HG02885 (cell line): ENCODE data around the gene AIPL1.
"Not testable (repeated sequence)": the region's sequence is repeated elsewhere in the genome, so short reads cannot be mapped to it uniquely, and the experiment has no call there.

Experiments used
- ATAC-seq: cut with Tn5 transposase; IDR thresholded peaks from one replicate; pipeline ENCODE4 v1.9.1; 2021; ENCODE audit warnings: mild to moderate bottlenecking; ENCODE audit not compliant: unreplicated experiment, poor library complexity

AIPL1 gene, protein sequence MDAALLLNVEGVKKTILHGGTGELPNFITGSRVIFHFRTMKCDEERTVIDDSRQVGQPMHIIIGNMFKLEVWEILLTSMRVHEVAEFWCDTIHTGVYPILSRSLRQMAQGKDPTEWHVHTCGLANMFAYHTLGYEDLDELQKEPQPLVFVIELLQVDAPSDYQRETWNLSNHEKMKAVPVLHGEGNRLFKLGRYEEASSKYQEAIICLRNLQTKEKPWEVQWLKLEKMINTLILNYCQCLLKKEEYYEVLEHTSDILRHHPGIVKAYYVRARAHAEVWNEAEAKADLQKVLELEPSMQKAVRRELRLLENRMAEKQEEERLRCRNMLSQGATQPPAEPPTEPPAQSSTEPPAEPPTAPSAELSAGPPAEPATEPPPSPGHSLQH

DNA sequence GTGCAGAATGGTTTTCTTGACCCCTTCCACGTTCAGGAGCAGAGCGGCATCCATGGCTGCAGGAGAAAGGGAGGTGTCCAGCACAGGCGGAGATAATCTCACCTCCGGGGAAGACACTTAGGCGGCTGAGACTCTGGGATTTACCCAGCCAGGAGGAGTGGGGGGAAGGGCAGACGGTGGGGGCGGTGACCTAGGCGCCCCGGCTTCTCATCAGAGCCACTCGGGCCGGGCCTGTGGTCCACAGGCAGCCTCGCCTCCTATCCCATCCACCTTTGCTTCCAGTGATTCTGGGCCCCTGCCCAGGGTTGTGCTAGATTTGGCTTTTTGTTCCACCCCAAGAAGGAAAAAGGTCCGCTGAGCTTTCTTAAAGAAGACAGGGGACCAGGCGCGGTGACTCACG lies at the start of gene AIPL1:
Gene AIPL1, minus strand, starts transcription at position 71 of the 400 bp plus-strand sequence. Its CDS starts 17 bp downstream, at position 54.
- no peak for ATAC-seq

DNA sequence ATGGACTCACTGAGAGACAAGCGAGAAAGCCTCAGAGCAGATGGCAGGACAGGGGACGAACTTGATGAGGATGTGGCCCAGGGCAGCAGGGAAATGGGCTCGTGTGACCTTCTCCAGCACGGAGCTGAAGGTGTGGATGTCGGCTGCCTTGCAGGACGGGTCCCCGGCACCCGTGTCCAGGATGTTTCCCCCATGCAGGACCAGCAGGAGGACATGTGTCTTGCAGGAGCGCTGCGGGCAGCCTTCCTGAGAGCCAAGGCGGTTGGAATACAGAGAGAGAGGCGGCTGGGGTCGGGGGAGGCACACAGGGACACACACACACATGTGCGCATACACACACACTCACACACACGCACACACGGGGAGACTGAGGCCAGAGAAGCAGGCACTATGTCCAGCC lies 48.6 kb upstream of the AIPL1 start:
- no peak for ATAC-seq

DNA sequence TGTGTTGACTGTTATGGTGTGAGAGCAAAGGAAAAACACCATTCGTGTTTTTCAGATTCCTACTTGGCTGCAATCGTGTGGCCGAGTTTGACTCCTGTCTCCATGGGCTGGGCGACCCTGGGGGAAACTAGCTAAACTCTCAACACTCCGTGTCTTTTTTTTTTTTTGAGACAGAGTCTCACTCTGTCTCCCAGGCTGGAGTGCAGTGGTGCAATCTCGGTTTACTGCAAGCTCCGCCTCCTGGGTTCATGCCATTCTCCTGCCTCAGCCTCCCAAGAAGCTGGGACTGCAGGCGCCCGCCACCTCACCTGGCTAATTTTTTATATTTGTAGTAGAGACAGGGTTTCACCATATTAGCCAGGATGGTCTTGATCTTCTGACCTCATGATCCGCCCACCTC lies 47.9 kb upstream of the AIPL1 start:
- not testable (repeated sequence) for ATAC-seq

DNA sequence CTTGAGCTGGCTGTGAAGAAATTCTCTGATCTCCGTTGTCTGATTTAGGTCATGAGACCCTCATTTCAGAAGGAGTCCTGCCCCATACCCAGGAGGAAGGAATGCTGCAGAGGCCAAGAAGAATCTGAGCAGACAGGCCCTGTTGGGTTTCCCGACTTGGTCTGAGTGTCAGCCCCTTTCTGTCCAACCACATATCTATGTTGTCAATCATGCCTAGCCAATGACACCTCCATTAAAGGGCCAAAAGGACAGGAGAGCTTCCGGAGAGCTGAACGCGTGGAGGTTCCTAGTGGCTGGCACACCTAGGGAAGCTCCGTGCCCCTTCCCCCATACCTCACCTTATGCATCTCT lies 47.2 kb upstream of the AIPL1 start:
- ATAC-seq, result no peak

DNA sequence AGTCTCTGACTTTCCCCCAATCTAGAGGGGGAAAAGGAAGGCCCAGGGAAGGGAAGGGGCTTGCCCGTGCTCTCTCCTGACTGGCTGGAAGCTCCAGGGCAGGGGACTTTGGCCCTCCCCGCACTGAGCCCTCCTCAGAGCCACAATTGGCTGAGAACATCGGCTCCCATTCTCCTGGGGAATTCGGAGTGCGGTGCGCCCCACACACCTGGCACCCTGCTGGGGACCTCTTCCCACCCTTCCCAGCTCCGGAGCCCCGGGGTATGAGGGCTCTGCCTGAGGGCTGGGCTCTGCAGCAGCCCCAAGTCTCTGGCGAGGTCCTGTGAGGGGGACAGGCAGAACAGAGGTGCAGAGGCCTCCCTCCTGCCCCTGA lies 45.4 kb upstream of the AIPL1 start:
- ATAC-seq, result no peak

DNA sequence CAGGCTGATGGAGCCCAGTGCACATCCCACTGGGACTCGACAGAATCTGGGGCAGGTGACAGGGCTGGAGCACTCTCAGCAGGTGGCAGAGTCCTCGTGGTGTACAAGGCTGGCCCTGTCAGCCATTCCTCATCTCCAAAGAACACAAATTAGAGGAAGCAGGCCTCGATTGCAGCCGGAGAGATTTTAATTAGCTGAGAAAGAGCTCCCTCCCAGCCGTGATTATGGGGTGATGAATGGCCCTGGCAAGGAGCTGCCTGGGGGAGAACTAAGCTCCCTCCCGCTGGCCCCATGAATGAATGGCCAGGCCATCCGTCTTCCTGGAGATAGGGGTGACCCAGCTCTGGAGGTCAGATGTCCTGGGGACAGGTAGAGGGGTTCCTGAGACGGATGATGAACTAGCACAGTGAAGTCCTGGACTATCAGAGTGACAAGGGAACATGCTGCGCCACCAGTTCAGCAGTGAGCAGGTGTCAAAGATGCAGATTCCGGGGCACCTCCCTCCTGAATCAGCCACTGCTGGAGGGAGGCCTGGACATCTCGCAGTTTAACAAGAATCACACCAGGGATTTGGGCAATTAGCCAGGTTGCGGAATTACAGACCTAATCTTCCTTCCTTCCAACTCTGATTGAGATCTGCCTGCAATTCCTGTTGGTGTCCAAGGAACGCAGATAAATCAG lies 44.8 kb upstream of the AIPL1 start:
- ATAC-seq, result no peak

DNA sequence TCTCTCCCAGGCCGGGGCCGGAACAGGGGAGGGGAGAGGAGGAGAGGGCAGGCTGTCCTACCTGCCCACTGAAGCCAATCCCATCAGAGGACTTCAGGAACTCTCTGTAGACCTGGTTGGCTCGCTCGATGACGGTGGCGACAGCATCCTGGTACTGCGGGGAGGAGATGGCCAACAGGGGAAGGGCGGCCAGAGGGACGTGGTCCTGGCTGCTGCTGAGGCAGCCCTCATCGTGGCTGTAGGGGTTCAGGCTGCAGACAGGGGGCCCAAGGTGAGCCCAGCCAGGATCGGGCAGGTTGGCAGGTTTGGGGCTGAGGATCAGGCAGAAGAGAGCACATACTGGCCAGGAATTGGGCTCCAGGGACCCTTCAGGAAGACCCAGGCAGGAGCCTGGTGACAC lies 43.6 kb upstream of the AIPL1 start:
- no peak for ATAC-seq

DNA sequence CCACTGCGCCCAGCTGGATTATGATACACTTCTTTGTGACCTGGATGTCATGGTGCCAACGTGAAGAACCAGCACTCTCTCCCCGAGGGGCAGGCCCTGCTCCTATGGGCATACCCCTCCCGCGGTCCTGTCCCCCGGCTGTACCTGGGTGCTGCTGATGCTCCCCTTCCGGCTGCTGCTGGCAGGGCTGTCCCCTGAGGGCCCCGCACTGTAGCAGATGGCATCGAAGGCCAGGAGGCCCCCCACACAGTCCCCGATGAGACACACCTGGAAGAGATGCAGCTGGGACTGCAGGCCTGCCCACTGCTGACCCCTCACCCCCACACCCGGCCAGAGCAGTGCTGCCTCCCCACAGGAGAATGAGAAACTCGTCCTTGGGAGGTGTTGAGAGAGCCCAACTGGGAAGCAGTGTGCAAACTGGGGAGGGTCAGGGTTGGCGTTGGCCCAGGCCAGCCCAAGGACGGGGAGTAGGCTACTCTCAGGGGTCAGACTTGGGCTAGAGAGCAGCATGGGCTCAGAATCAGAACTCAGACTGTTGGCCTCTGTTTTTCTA lies 43.0 kb upstream of the AIPL1 start:
- ATAC-seq, result no peak

DNA sequence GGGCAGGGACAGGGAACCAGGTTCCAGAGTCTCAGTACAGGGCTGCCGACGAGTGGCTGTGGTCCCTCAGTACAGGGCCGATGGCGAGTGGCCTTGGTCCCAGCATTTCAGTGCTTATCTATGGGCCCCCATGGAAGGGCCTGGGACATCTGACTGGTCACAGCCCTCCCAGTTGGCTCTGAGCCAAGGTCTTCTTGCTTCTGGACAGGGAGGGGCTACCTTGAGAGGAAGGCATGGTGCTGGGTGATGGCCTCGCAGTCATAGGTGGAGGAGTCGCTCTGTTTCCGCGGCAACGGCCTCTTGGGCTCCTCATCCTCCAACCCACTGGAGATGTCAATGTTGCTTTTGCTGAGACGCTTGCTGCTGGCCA lies 41.9 kb upstream of the AIPL1 start:
- ATAC-seq, result no peak

DNA sequence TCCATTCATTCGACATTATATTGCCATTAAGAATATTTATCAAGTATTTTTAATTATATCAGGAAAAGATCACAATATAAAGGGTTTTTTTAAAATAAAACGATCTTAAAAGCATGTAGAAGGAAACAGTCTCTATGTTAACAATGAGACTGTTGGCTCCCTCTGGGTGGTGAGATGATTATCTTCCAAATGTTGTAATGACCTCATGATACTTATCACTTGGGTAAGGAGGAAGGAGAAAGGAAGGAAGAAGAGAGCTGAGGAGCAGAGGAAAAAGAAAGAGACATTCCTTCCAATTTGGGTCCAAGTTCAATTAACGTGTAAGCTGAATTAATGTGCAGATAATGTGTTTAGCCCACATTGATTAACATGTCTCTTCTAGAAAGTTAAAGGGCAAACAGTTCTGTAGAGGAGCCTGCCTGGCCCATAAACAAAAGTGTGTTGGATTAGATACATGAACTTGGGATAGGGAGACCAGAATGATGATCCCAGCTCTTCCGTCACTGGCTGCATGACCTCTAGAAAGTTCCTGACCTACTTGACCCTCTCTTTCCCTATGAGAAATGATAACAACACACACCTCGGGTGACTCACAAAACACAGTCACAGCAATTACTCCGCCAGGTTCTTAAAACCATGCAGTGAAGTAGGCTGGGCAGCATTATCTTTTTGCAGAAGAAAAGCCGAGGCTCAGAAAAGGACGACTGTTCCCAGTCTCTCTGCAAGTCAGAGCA lies 41.3 kb upstream of the AIPL1 start:
- ATAC-seq, result no peak

DNA sequence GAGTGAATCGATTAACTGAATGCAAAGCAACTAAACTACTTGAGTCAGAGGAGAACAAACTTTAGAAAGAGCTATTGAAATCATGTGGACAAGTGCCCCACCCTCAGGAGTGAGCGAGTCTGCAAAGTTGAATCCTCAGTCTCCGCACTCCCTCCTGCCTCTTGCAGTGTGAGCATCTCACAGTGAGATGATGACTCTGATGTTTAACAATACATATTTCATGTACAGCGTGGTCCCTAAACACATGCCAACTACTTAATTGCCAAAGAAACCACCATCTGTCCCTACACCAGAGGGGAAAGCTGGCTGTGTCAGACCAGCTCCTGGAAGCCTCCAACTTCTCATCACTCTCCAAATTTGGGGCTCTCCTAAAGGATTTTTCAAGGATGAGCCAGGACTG lies 40.5 kb upstream of the AIPL1 start:
- ATAC-seq, result no peak

DNA sequence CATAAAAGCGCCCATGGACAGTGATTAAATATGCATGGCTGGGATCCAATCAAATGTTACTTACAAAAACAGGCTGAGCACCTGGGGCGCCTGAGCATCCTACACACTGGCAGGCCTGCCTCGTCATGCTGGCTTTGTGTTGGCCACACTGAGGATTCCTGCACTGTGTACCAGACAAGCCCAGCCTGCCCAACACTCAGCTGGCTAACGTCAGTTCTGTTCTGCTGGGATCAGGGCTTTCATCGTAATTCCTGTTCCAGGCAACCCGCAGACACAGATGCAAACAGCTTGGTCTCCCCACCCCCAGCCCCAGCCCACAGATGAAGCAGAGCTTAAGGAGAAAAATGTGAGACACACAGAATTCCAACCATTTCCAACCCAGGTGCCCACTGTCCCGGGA lies 40.0 kb upstream of the AIPL1 start:
- ATAC-seq, result no peak

DNA sequence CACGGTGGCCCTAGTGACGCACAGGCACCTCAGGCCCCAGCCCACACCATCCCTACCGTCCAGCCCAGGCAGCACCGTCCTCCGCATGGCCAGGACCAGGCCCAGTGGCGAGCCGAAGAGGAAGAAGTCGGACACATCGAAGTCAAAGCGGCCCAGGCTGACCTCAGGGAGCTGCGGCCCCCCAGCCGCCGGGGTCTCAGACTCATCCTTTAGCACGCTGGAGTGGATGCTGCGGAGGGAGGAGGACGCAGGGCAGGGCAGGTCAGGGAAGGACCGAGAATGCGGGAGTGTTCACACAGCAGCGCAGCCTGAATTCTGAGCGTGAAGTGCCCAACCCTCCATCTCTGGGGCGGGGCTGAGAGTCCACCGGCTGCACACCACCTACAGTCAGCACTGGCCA lies 39.5 kb upstream of the AIPL1 start:
- ATAC-seq, result no peak

DNA sequence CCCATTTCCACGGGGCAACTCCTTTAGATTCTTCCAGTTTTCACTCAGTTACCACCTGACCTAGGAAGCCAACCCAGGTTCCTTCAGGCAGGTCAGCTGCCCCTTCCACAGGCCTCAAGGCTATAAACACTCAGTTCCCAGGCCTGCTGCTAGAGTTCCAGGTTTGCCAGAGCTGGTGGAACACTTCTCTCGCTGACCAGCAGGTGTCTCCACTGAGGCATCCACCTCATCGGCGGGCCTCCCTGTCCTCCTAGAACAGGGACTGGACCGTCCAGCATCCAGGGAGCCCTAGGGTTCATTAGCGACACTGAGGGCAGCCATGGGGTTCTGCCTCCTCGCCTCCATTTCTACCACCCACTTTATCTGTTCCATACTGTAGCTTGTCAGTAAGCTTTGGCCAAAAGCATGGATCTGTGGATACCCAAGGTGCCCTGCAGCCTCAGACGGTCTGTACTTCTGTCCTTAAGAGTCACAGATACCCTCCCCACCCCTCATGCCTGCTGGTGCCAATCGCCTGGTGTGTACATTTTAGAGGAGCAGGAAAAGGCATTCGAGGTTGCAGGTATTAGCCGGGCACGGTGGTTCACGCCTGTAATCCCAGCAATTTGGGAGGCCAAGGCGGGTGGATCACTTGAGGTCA lies 38.3 kb upstream of the AIPL1 start:
- ATAC-seq, result no peak

DNA sequence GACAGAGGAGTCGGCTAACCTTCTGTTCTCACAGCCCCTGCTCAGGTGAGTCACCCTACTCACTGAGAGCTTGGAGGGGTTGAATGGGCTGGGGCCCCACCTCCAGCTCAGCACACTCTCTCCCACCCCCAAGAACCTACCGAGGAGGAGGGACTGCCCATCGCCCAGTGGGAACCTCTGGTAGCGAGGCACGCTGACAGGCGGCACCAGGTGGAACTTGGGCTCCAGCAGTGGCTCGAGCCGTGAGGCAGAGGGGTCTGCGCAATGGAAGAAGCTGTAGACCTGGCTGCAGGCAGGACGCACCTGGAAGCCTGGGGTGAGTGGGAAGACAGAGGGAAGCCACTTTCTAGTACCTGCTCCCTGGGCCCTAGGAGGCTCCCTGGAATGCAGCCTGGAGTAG lies 37.6 kb upstream of the AIPL1 start:
- ATAC-seq, result no peak

DNA sequence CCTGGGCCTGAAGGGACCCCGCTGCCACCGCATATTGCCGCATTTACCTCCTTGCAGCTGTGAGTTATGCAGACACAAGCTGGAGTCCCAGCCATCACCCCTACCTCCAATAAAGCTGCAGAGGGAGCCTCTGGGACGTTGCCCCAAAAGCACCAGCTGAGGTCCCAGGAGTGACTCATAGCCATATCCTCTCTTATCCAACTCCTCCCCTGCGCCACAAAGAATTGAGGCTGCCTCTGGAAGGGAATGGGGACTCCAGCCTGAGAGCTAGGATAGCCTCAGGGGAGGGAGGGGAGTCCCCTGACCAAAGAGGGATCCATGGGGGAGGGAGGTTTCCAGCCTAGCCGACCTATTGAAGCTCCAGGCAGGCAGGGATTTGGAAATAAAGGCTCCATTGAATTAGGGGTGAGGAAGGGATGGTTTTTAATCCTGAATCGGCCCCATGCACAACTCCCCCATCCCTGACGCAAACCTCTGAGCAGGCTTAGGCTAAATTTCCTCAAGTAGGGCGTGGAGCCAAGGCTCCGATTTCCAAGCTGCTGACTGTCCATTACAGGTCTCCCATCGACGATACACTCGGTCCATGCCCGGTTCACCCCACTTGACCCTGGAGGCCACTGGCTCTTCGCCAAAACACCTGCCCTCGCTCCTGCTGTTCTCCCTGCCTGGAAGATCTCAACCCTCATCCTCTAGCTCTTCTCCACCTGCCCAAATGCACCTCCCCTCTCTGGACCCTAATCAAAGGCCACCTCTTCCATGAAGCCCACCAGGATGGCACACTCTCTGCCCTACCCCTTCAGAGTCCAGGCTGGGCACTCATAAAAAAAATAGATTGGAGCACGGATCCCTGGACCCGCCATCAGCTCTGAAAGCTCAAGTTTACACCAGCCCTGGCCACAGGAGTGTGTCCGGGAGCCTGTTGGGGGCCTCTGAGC lies 36.9 kb upstream of the AIPL1 start:
- no peak for ATAC-seq

DNA sequence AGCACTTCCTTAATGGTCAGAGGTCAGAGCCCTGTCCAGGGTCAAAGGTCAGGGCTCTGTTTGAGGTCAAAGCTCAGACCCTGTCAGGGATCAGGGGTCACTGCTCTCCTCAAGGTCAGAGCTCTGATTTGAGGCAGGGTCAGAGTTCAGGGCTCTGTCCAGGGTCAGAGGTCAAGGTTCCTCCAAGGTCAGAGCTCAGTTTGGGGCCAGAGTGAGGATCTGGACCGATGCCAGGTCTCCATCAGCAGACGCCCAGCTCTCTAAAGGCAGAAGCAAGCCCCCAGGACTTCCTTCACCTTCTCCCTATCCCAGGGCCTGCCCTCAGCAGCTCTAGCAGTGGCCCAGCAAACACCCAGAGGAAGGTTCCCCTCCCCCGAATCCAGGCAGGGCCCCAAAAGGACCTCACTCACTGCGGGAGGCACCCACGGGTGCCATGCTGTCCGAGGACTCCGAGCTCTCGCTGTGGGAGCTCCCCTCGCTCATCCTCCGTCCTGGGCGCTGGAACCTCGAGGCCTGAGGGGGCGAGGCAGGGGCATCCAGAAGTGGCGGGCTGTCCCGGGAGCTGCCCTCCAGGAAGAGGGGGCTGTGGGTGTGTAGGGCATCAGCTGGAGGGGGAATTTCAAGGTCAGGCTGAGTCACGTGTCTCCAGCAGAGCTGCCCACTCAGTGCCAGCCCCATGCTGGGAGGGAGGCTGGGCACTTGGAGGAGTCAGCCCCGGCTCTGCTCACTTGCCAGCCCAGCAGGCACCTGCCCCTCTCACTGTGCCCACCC lies 36.0 kb upstream of the AIPL1 start:
- ATAC-seq, result no peak

DNA sequence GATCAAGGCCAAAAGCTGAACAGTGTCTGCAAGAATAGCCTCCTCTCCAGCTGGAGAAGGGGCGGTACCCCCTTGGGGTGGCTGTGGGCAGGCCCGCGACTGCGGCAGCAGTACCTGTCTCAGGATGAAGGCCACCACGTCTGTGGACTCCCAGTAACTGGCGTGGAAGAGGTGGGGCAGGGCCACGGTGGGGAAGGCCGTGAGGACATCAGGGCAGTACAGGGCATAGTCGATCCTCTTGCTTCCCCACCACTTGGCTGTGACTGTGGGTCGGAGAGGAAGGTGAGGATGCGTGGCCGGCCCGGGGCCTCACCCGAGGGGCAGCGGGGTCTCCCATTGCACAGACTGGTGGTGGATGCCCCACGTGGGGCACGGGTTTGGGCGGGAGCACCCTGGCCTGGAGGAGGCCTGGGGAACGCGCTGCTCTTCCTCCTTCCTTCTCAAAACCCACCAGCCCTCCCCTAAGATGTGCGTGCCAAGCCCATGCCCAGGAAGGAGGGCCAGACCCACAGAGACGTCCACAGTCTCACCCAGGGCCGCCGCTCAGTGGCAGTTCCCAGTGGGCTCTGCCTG lies 35.3 kb upstream of the AIPL1 start:
- ATAC-seq, result no peak
